GM21619 (cell line): ENCODE results near the gene LRP10.

Source experiments
- ATAC-seq: cut with Tn5 transposase; IDR thresholded peaks from one replicate; pipeline ENCODE4 v1.9.1; 2021; ENCODE audit not compliant: unreplicated experiment

LRP10 gene

DNA sequence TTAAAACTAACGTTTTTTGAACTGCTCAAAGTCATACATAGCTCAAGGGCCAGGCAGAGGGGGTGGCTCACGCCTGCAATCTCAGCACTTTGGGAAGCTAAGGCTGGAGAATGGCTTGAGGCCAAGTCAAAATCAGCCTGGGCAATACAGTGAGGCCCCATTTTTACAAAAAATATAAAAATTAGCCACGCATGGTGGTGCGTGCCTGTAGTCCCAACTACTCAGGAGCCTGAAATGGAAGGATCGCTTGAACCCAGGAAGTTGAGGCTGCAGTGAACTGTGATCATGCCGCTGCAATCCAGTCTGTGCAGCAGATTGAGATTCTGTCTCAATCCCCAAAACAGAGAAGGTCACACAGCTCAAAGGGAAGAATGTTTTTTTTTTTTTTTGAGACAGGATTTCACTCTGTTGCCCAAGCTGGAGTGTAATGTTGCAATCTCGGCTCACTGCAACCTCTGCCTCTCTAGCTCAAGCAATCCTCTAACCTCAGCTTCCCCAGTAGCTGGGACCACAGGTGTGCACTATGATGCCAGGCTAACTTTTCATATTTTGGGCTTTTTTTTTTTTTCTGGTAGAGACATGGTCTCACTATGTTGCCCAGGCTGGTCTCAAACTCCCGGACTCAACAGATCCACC is 44.5 kb downstream of the LRP10 start:
- no peak for ATAC-seq

DNA sequence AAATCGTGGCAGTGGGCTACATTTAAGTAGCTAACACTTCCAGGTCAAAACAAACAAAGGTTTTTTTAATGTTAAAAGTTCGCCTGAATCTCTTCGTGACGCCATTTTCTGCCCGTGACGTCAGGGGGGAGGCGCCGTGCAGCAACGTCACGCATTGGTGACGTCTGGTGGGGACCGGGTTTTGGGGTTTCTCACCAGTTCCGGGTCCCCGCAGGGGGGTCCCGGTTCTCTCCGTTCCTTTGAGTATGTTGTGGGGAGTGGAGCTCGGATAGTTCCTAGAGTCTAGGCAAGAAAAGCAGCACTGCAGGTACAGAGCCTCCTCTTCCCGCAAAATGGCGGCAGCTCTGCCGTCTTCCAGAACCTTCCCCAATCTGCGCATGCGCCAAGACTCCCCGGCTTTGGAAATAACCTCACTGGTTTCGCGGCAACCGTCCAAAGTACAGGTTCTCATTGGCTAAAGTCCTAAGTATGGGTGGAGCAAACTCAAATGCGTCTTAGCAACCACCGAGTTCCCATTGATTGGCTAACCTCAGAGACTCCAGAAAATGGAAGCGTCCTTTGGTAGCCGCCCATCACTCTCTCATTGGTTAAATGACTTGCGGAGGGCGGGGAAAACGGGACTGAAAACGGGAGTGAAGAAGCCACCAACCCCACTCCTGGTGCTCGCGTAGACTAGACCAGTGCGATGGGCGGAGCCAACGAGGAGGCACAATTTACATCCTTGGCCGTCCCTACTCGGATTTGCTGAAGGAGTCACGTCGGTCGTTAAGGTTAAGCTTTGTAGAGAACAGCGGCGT is 47.5 kb downstream of the LRP10 start, which contains the start of gene RBM23:
TSS of gene RBM23 (minus strand) at position 346 of the 797 bp plus-strand sequence.
- peak; percentile 91 for ATAC-seq

DNA sequence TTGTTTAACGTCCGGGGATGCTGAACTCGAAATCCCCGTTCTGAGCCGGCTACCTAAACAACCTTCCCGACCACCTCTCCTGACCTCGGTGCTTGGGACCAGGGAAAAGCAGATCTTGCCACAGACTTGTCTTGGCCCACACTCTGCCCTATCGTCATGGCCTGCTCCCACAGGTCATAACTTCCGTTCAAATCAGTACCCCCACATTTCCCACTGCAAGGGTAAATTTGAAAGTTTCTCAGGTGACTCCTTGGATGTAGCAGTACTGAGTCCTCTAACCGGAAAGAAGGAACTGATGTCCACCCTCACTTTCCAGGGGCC is 48.0 kb downstream of the LRP10 start:
- peak; percentile 7 for ATAC-seq

DNA sequence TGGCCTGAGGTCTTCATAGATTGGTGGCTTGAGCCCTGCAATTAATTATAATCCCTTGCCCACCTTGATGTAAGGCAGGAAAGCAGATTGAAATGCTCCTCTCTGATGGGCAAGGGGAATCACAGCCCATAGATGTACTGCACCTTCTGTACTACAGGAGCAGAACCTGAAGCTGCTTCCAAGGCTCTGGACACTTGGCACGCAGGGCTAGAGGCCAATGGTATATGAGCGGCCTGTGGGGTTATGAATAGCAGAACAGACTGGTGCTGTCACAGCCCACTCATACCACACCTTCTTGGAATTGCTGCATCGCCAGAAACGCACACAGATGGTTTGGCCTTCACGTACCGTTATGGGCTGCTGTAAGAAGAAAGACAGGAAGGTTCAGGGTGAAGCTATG is 49.2 kb downstream of the LRP10 start:
- no peak for ATAC-seq

DNA sequence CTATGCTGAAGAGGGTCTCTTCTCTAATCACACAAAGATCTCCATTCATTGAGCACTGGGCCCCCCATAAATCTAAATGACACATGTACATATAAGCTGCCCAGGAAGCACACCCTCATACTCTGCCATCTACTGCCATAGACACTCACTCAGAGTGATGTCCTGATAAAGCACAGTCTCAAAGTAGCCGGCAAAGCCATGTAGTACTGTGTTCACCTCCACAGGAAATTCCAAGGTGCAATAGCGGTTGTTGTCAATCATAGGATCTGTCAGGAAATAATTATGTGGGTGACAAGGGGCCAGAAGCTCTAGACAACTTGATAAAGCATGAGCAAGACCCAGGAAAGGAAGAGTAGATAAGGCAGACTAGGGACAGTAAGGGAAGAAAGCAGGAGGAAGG is 50.8 kb downstream of the LRP10 start:
- no peak for ATAC-seq

DNA sequence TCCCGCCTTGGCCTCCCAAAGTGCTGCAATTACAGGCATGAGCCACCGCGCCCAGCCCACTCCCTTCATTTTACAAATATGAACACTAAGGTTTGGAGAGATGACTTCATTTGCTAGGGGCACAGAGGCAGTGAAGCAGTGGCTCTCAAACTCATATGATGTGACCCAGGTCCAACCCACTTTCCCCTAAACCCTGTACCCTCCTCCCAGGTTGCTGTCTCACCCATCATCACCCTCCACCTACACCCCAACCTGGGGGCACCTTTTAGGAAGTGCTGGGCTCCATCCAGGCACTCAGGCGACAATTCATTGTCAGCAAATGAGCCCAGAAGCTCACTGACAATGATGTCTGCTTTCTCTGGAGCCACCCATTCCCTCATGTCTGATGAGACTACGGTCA is 52.2 kb downstream of the LRP10 start:
- no peak for ATAC-seq

DNA sequence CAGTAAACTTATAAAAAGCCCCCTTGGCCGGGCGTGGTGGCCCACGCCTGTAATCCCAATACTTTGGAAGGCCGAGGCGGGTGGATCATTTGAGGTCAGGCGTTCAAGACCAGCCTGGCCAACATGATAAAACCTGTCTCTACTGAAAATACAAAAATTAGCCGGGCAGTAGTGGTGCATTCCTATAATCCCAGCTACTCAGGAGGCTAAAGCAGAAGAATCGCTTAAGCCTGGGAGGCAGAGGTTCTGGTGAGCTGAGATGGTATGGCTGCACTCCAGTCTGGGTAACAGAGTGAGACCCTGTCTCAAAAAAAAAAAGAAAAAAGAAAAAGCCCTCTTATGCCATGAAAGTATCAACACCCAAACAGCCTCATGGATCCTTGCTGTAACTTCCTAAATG is 54.0 kb downstream of the LRP10 start:
- ATAC-seq: no peak

DNA sequence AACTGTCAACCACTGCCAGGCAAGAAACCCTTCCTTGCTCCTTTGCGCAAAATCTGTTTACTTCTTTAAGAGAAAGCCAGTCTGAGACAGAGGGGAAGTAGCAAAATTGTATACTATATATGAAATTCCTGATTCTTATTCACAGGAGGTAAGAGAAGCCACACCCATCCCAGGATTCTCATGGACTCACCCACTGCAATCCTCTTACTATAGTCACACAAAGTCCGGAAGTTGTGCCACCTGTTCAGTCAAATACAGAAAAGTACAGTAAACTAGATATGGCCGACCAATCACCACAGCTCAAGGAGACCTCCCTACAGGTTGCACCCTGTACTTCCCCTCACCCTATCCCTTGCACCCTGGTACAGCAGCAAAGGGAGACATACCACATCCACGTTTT is 54.8 kb downstream of the LRP10 start:
- ATAC-seq: no peak

DNA sequence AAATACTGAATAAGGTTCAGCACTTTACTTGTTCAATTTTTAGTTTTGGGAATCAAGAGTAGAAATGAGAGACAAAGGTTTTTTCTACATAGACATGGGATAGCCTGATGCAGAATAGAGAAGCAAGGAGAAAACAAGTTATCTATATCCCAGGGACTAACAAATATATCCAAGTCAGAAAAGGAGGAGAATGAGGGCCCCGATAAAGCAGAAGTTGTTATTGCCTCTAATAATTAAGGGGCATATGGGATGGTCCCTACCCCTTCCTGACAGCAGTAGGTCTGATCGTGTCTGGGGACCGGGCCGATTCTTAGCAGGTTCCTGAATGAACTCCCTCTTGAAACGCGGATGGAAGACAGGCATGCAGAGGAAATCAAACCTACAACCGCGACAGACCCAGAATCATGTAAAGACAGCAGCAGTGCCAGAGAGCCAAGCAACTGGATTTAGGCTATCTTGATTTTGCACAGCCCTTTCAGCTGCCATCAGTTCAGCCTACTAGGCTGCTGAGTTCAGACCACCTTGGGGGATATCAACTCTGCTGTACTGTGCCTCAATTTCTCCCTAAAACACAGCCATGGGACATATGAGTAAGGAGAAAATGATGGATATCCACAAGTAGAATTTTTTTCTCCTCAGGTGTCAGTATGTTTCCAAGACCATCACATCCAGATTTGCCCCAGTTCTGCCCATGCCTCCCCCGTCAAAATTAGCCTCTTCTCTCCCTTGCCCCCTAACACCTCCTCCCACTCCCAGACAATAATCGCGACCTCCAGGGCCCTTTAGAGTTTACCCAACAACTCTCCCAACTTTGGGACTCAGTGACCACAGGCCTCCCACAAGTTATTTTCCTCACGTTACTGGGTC is 56.9 kb downstream of the LRP10 start:
- no peak for ATAC-seq

DNA sequence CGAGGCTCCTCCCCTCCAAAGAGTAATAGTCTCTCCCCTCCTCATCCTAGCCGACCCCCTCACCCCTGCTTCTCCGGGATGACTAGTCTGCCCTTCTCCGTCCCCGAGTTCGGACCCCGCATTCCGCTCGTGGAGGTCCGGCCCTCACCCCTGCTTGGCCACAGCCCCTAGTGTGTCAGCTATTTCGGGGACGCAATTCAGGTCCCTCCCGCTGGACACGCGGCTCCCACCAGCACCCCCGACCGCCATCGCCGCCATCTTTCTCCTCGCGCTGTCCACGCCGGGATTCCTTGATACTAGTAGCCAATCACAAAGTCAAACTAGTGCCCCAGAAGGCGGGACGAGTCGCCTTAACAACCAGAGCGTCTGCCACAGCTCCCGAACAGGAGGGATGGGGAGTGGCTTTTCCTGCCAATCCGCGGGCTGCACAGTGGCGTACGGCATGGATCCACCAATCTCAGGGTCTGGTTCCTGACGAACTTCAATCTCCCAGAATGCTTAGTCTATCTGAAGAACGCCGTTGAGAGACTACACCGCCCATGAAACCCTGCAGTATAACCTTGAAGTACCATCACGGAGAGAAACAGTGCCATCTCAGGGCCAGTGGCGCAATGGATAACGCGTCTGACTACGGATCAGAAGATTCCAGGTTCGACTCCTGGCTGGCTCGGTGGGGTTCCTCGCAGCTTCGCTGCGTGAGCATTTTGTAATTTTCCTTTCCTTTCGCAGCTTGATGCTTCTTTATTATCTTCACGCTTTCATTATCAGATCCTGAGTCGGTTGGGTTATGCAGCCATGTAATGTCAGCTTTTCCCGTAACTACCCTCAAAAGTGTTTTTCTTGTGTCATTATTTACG is 57.8 kb downstream of the LRP10 start, which contains the start of gene PRMT5:
TSS of gene PRMT5 (minus strand) at position 273 of the 857 bp plus-strand sequence. CDS start at position 258, 15 bp downstream.
- ATAC-seq: peak; percentile 94

DNA sequence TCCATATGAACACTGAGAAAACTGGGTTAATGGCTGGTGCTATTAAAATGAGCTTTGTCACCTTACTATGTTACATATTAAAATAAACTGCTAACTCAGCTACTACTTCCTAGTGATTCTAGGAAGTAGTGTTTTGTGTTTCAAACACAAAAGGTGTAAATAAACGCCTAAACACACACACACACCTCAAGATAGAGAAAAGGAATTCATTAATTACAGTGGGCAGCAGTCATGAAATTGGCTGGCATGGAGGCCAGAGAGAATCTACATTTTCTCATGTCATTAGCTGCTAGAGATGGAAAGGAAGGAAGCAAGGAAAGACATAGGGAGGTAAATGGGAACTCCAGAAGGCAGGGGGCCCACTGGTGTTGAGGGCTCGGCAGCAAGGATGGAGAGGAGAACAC is 58.4 kb downstream of the LRP10 start:
- no peak for ATAC-seq
